Smooth muscle cell (in vitro differentiated cells): ENCODE measurements around the gene DDN. TPM values are rescaled to one million over a fixed set of nuclear protein-coding genes. Genes with fewer than 3 reads are reported as not detected.

Experiments
- DNase-seq: peaks from one replicate; lab custom pipeline; 2025; ENCODE audit not compliant: unreplicated experiment; lab: John Stamatoyannopoulos, UW
- H2AFZ ChIP-seq: fragments of 200-600 bp; sonication (generic); 2 replicates; pipeline ENCODE4 v1.6.0; 2016; ENCODE audit warnings: antibody characterized with exemption, low read depth, mild to moderate bottlenecking
- H3F3A ChIP-seq: fragments of 200-600 bp; sonication (generic); 2 replicates; pipeline ENCODE4 v1.6.0; 2017; ENCODE audit warnings: antibody characterized with exemption, low read depth
- H3K27ac ChIP-seq: fragments of 200-600 bp; sonication (generic); 2 replicates; pipeline ENCODE4 v1.5.1; 2016; ENCODE audit warnings: low read depth, mild to moderate bottlenecking
- H3K27me3 ChIP-seq: fragments of 200-600 bp; sonication (generic); 2 replicates; pipeline ENCODE4 v1.6.1; 2016; ENCODE audit warnings: low read depth, mild to moderate bottlenecking
- H3K36me3 ChIP-seq: fragments of 200-600 bp; sonication (generic); 2 replicates; pipeline ENCODE4 v1.5.1; 2016; ENCODE audit warnings: low read depth
- H3K4me1 ChIP-seq: fragments of 200-600 bp; sonication (generic); 2 replicates; pipeline ENCODE4 v1.5.1; 2016; ENCODE audit warnings: low read depth
- H3K4me2 ChIP-seq: fragments of 200-600 bp; sonication (generic); 2 replicates; pipeline ENCODE4 v1.6.0; 2016; ENCODE audit warnings: mild to moderate bottlenecking
- H3K4me3 ChIP-seq: fragments of 200-600 bp; sonication (generic); 2 replicates; pipeline ENCODE4 v1.5.1; 2016; ENCODE audit warnings: mild to moderate bottlenecking
- H3K79me2 ChIP-seq: fragments of 200-600 bp; sonication (generic); 2 replicates; pipeline ENCODE4 v1.6.0; 2016; ENCODE audit warnings: low read depth, mild to moderate bottlenecking
- H3K9ac ChIP-seq: fragments of 200-600 bp; sonication (generic); 2 replicates; pipeline ENCODE4 v1.6.0; 2016; ENCODE audit warnings: low read depth
- H3K9me3 ChIP-seq: fragments of 200-600 bp; sonication (generic); replicated peaks from 2 replicates; pipeline ENCODE4 v1.5.1; 2016; ENCODE audit warnings: low read depth
- H4K20me1 ChIP-seq: fragments of 200-600 bp; sonication (generic); 2 replicates; pipeline ENCODE4 v1.6.0; 2016; ENCODE audit warnings: low read depth
- WGBS: methylation state at CpG from one replicate; pipeline ENCODE4 v1.1.7; 2016; ENCODE audit warnings: low lambda C conversion rate; 5-methylcytosine and 5-hydroxymethylcytosine counted together
- polyA plus RNA-seq: library from polyadenylated mRNA; unstranded; fragments of >200 nt; fragmentation: Nextera tagmentation; extraction: Ambion mirVana; gene quantifications from 2 replicates; pipeline ENCODE4 v1.2.1, GENCODE V29; 2016
- total RNA-seq: library from RNA; depleted of rRNA; stranded (reverse); fragments of >200 nt; gene quantifications from 2 replicates; pipeline ENCODE4 v1.2.3, GENCODE V29; 2014
- TF ChIP-seq, protein P1 (sequence below): fragments of 200-600 bp; sonication (generic); IDR thresholded peaks from 2 replicates; pipeline ENCODE4 v1.5.1; 2017; ENCODE audit warnings: borderline replicate concordance, mild to moderate bottlenecking, antibody characterized with exemption; ENCODE audit not compliant: insufficient read depth, poor library complexity, severe bottlenecking

DDN gene
- total and polyA plus RNA-seq, 2 experiments from 2014 or later: 0.03 to 0.13 TPM

GRCh38 chr12:48991247-48992050 is 7.7 kb downstream of the DDN start:
- Histone ChIP-seq H3K36me3 (no peaks in the 10 kb centered on the region), H3K4me2 (no peak overlapping the region), H3K27ac (no peak overlapping the region), H3K79me2 (no peaks in the 10 kb centered on the region), H2AFZ (no peak overlapping the region), H3K9me3 (no peaks in the 10 kb centered on the region), H4K20me1 (no peaks in the 10 kb centered on the region), H3K4me1 (no peaks in the 10 kb centered on the region), H3F3A (no peaks in the 10 kb centered on the region), H3K4me3 (no peak overlapping the region), H3K27me3 (peaks cover 33% of the 10 kb centered on the region), H3K9ac (no peak overlapping the region)
- no peak for DNase-seq
- 77% methylated on average over 8 of the region's 8 CpGs for WGBS
- TF ChIP-seq, protein P1, sequence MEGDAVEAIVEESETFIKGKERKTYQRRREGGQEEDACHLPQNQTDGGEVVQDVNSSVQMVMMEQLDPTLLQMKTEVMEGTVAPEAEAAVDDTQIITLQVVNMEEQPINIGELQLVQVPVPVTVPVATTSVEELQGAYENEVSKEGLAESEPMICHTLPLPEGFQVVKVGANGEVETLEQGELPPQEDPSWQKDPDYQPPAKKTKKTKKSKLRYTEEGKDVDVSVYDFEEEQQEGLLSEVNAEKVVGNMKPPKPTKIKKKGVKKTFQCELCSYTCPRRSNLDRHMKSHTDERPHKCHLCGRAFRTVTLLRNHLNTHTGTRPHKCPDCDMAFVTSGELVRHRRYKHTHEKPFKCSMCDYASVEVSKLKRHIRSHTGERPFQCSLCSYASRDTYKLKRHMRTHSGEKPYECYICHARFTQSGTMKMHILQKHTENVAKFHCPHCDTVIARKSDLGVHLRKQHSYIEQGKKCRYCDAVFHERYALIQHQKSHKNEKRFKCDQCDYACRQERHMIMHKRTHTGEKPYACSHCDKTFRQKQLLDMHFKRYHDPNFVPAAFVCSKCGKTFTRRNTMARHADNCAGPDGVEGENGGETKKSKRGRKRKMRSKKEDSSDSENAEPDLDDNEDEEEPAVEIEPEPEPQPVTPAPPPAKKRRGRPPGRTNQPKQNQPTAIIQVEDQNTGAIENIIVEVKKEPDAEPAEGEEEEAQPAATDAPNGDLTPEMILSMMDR: no peak

- Histone ChIP-seq H3K36me3 (no peaks in the 10 kb centered on the region), H3K27ac (no peak overlapping the region), H3K27me3 (peaks cover 42% of the 10 kb centered on the region), H4K20me1 (no peaks in the 10 kb centered on the region), H3K79me2 (no peaks in the 10 kb centered on the region), H3K9ac (no peak overlapping the region), H2AFZ (no peak overlapping the region), H3K4me2 (no peak overlapping the region), H3K9me3 (no peaks in the 10 kb centered on the region), H3K4me3 (no peak overlapping the region), H3K4me1 (no peaks in the 10 kb centered on the region), H3F3A (no peaks in the 10 kb centered on the region)
- TF ChIP-seq, protein P1: no peak
- DNase-seq: no peak
Observed at GRCh38 chr12:48990552-48990951, 8.6 kb downstream of the DDN start.

DNA sequence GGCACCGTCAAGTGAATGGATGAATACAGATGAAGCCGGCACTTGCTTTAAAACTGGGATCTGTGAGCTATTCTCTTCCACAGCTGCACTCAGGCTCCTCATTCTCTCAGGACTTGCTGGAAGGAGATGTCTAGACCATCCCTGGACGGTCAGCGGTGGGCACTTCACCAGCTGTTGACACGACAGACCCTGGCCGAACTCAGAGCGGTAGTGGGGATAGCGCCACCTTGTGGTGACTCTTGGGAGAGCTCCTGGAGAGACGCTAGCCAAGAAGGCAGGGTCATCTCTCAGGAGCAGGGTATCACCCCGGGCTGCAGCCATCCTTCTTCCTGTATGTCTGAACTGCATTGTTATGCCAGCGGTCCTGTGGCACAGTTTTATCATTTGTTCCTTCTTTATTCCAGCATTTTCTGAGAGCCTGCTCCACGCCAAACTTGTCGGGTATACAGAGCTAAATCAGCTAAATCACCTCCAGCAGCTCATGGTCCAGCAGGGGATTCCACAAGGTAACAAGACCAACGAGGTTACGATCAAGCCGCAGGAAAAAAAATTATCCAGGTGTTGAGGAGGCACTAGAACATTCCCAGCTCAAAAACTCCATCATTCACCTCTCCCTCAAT is 11.0 kb downstream of the DDN start:
- Histone ChIP-seq H3K27ac (no peak overlapping the region), H3K36me3 (no peaks in the 10 kb centered on the region), H2AFZ (no peak overlapping the region), H3K9me3 (no peaks in the 10 kb centered on the region), H4K20me1 (no peaks in the 10 kb centered on the region), H3K4me3 (no peak overlapping the region), H3F3A (no peaks in the 10 kb centered on the region), H3K4me2 (no peak overlapping the region), H3K27me3 (peaks cover 58% of the 10 kb centered on the region), H3K4me1 (no peaks in the 10 kb centered on the region), H3K79me2 (no peaks in the 10 kb centered on the region), H3K9ac (no peak overlapping the region)
- WGBS: 38% methylated on average over 16 of the region's 16 CpGs
- DNase-seq: peak; percentile 27
- TF ChIP-seq, protein P1: peak; percentile 91
